ENCODE measurements around the gene KLHL17.

The KLHL17 gene

GRCh38 chr1:1013105-1013921 lies 52.9 kb downstream of the KLHL17 start, which contains the start of gene ISG15:
ISG15 (plus strand) TSS chr1:1013497; CDS start chr1:1013574, 77 bp downstream.
- FAIRE-seq, result no peak

DNA sequence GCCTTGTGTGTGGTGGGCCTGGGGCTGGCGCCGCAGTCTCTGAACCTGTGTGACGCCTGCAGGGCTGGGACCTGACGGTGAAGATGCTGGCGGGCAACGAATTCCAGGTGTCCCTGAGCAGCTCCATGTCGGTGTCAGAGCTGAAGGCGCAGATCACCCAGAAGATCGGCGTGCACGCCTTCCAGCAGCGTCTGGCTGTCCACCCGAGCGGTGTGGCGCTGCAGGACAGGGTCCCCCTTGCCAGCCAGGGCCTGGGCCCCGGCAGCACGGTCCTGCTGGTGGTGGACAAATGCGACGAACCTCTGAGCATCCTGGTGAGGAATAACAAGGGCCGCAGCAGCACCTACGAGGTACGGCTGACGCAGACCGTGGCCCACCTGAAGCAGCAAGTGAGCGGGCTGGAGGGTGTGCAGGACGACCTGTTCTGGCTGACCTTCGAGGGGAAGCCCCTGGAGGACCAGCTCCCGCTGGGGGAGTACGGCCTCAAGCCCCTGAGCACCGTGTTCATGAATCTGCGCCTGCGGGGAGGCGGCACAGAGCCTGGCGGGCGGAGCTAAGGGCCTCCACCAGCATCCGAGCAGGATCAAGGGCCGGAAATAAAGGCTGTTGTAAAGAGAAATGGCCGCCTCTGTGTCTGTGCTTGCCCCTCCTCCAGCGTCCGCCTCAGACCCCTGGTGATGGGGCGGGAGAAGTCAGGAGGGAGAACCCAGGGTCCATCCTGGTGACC lies 53.7 kb downstream of the KLHL17 start:
- DNase-seq (ENCODE audit: insufficient read length, low spot score) (no peak), FAIRE-seq (no peak)

More at GRCh38 chr1:1013105-1013921, 52.9 kb downstream of the KLHL17 start, which contains the start of gene ISG15:
- no peak for DNase-seq (ENCODE audit: insufficient read length, low spot score)

DNA sequence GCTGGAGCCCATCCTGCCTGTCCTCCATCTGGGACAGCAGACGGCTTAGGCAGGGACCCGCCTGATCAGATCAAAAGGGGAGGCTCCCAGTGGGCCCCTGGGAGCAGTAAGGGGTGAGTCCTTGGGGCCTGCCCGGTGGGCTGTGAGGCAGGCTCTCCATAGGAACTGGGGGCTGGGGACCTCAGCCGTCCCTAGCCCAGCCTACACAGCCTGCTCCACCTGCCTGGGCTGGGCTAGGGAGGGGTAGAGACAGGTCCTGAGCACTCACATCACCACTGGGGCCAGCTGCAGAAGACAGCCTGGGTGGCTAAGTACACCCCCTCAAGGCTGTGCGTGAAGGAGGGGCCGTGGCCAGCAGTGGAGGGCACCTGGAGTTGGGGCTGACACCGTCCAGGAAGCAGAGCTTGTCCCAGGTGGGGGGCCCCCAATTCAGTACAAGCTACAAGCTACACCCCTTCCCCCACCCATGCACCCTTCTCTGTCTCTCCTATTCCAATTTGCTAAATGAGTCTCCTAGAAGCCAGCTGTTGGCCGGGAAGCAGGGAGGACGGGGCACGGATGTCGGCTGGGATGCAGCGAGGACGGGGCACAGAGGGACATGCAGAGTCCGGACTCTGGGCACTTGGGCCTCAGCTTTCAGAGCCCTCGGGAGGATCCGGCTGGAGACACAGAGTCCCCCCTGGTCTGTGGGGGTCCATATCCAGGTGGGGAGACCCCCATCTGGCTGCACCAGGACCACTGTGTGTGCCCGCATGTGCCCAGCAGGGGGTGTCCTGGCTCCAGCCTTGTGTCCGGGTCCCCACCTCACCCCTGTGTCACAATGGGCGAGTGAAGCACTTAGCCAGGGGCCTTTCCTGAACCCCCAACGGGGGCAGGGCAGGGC lies 54.7 kb downstream of the KLHL17 start:
- DNase-seq (ENCODE audit: insufficient read length, low spot score) (no peak), FAIRE-seq (no peak)
